T-helper 22 cell (primary cell): ENCODE measurements around the gene AIFM3.
"Not testable (repeated sequence)": the region's sequence is repeated elsewhere in the genome, so short reads cannot be mapped to it uniquely, and the experiment has no call there.

Source experiments
- DNase-seq: peaks from one replicate; pipeline ENCODE4 v3.0.0-alpha.2; 2020; ENCODE audit warnings: low read depth

AIFM3 gene

GRCh38 chr22:20992056-20992442 lies 25.0 kb downstream of the AIFM3 start:
- no peak for DNase-seq

GRCh38 chr22:20992456-20993303 lies 25.6 kb downstream of the AIFM3 start:
- DNase-seq: no peak

- no peak for DNase-seq
Observed at GRCh38 chr22:20993304-20994127, 26.5 kb downstream of the AIFM3 start.

DNA sequence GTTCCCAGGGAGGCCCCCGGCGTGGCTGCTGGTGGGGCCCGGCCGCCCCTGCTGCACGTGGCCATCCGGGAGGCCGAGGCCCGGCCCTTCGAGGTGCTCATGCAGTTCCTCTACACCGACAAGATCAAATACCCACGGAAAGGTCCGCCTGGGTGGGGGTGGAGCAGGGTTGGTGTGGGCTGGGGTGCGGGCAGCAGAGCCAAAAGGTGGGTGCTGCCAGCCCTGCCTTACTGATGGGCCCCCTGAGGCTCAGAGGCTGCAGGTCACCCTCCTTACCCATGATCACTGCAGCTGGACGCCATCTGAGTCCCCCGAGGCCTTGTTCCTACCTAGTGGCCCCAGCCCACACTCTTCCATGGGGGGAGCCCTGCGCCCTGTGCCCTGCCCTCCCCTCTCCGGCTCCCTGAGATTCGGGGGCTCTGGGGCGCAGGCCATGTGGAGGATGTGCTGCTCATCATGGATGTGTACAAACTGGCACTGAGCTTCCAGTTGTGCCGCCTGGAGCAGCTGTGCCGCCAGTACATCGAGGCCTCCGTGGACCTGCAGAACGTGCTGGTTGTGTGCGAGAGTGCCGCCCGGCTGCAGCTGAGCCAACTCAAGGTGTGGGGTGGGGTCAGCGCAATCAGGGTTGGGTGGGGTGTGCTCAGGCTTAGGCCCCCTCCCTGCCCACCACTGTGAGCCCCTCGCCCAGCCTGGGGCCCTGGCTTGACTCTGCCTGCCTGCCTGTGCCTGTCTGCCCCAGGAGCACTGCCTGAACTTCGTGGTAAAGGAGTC lies 27.3 kb downstream of the AIFM3 start:
- DNase-seq: no peak

GRCh38 chr22:20994902-20995241 lies 27.8 kb downstream of the AIFM3 start:
- DNase-seq: no peak

DNA sequence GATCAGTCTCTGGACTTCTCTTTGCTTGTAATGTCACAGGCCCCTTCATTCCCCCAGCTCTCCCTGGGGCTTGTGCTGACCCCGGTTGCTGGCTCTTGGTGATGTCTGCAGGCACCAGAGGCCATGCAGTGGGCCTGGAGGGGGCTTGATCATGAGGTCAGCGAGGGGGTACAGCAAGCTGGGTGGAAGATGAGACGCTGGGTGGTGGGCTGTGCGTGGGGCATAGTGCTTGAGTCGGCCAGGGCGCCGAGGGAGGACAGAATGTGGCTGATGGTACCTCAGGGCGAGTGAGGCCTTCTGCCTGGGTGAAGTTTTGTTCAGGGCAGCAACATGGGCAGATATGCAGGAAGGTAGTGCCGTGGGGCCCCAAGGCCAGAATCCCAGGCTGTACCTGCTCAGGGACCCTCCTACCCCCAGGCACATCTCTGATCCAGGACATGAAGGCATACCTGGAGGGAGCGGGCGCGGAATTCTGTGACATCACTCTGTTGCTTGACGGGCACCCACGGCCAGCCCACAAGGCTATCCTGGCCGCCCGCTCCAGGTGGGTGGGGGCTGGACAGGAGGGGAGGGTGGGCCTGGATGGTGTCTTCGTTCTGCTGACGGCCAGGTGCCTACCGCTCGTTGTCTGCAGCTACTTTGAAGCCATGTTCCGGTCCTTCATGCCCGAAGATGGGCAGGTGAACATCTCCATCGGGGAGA lies 28.4 kb downstream of the AIFM3 start:
- DNase-seq: no peak

GRCh38 chr22:20996031-20996410 lies 29.0 kb downstream of the AIFM3 start:
- no peak for DNase-seq

GRCh38 chr22:20996598-20997535 lies 29.8 kb downstream of the AIFM3 start:
- DNase-seq: no peak

DNA sequence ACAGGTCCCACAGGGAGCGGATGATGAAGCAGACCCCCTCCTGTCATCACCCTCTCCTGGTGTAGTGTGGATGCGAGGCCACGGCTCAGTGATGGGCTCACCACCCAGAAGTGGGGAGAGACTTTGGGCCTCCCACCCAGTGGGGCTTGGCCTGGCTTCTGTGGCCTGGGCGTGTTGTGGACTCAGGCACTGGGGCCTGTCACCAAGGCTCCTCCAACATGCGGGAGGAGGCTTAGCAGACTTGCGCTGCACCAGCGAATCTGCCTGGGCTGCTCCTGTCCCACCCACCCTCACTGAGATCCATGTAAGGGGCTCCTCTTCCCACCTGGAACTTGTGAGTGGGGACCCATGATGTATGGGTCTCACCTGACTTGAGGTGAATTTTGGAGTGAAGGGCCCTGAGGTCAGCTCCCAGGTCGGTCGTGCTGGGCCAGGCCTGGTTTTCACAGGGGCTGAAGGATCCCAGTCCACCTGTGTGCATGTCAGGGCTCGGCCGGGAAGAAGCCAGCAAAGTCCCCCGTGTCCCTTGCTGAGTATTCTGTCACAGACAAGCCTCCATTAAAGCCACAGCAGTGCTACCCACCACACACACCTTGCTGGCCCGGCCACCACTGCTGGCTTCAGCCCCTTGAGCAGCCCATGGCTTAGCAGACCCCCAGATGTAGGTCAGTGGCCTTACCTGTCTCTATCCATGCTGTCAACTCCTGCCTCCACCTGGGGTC lies 30.6 kb downstream of the AIFM3 start:
- no peak for DNase-seq

DNA sequence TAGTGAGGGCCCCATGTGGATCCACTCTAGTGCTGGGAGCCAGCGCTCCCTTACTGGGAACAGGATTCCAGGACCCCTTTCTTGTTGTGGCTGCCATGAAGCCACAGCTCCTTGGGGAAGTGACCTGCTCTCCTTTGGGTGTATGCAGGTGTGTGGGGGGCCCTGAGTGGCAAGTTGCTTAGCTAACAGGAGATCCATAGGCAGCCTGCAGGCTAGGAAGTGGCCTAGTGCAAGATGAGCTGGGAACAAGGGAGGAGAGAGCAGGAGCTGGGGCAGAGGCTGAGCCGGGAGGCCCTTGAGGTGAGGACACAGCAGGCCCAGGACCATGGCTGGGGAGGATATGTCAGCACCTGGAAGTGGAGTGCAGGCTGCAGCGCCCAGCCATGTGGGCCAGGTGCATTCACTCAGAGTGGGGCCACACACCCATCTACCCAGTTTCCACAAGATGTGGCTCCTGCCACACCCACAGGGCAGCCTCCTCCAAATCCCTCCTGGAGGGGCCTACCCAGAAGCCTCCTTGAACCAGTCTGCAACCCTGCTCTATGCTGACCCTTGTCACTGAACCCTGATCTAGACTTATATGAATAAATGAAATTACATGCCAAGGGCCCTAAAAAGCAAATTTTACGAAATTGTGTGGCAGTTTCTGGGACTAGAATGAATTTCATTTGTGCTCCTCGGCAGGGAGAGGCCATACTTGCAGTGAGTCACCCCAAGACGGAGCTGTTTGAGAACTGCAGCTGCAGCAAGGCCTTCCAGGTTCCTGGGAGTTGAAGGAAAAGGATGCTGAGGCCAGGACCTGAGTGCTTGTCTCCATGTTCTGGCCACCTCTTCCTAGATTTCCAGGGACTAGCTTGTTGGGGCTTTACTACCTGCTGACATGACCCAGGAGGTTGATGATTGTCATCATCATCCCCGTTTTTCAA lies 31.6 kb downstream of the AIFM3 start:
- no peak for DNase-seq

DNA sequence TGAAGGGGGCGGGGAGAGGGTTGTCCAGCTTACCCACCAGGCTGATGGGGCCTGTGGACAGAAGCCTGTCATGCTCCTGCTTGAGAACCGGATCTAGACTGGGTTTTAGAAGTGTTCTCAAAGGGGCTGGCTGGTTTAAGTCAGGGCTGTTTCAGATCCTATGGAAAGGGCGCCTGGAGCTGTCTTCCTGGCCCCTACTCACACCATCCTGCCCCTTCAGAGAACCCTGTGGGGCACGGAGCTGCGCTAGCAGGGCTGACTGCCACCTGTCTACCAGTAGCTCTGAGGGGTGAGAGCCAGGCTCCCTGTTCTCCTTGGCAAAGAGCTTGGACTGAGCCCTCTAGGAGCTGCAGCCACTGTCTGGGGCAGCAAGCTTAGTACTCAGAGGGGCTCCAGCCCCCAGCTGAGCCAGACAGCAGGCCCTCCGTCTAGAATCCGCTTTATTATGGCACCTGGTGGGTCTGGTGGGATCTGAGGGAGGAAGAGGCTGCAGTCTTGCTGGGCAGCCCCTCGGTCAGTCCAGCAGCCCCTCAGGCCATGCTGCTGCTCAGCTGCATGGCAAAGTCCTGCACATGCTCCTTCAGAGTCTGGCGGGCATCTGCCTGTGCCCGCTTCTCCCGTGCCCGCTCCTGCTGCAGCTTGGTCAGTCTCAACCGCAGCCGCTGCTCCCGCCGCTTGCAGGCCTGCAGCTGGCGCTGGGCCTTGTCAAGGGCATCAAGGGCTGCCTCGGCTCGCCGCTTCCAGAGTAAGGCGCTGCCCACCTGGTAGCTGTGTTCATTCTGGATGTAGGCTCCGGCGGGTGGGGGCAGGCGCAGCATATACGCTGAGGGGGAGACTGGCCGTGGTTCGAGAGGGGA lies 32.5 kb downstream of the AIFM3 start:
- no peak for DNase-seq

GRCh38 chr22:21000207-21000986 lies 33.3 kb downstream of the AIFM3 start:
- no peak for DNase-seq

DNA sequence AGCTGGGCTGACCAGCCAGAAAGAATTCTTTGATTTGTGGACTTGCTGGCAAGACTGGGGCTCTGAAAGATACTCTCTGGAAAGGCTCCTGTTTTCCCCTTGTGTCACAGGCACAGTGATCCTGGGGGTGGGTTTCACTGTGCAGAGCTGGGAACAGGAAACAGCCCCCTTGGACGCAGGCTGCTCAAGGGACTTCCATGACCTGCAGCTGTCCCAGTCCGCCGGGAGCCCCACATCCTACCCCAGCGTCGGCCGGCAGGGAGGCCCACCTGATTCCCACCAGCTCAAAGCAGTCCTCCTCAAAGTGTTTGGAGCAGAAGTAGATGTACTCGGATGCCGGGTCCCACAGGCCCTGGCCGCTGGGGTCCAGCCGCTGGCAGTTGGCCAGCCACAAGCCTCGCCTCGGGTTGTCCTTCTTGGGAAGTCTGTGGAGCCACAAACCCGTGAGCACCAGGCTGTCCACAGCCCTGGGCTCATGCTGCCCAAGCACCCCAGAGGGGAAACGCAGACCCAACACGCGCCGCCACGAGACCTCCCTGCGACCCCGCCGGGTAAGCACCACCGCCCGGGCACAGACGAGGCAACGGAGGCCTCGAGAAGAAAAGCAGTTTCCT lies 34.0 kb downstream of the AIFM3 start:
- no peak for DNase-seq

DNA sequence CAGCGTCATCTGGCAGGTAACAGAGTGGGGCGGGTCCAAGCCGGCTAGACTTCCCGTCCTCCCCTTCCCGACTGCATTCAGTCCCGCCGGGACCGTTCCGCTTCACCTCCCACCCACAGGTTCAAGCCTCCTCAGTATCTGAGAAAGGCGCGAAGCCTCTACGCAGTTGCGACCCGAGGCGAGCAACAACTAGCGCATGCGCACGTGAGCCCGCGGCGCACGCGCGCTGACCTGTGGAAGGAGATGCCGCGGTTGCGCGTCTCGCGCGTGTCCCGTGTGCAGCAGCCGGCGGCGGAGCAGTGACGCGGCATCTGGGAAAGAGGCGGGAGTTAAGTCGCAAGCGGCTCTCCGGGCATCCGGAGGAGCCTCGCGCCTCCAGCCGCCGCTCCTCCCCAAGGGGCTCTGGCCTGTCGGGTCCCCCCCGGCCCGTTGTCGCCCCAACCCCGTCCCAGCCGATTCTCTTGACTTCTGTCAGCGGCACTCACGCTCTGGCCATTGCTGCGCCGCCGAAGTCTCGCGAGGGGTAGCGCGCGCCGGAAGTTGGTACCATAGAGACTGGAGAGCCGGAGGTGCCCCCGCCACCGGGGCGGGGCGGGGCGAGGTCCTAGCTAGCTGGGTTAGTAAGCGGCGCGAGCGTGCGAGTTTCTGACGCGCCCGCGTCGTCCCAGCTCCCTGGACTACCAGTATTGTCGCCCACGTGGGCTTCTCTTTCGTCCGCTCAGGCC lies 34.7 kb downstream of the AIFM3 start, which contains the start of gene THAP7:
THAP7 (minus strand) TSS at position 518 of the 725 bp plus-strand sequence; CDS start at position 311, 207 bp downstream.
- DNase-seq: peak; percentile 94

- no peak for DNase-seq
Observed at GRCh38 chr22:21003782-21004181, 36.7 kb downstream of the AIFM3 start.

- DNase-seq: not testable (repeated sequence)
Observed at GRCh38 chr22:21009208-21009607, 42.2 kb downstream of the AIFM3 start.
